GM23338 (cell line): Measurements from ENCODE around the gene ZBTB42. TPM values are rescaled to one million over a fixed set of nuclear protein-coding genes. Genes with fewer than 3 reads are reported as not detected.

Experiments
- ATAC-seq: fragments of 200-7000 bp; cut with Tn5 transposase; 3 replicates; pipeline ENCODE4 v1.9.1; 2020
- DNase-seq: peaks from one replicate; pipeline ENCODE4 v3.0.0-alpha.2; 2015; ENCODE audit warnings: low spot score
- H2AFZ ChIP-seq: fragments of 200-600 bp; sonication (generic); 2 replicates; pipeline ENCODE4 v1.8.0; 2016; ENCODE audit warnings: antibody characterized with exemption, mild to moderate bottlenecking, moderate library complexity
- H3F3A ChIP-seq: fragments of 200-600 bp; sonication (generic); replicated peaks from 2 replicates; pipeline ENCODE4 v1.8.0; 2017; ENCODE audit warnings: antibody characterized with exemption, mixed run types, low read depth
- H3K27ac ChIP-seq: fragments of 200-600 bp; sonication (generic); 2 replicates; pipeline ENCODE4 v1.6.1; 2016; ENCODE audit warnings: low read depth
- H3K27me3 ChIP-seq: fragments of 200-600 bp; sonication (generic); 2 replicates; pipeline ENCODE4 v1.8.0; 2016; ENCODE audit warnings: mild to moderate bottlenecking, mixed run types, moderate library complexity; ENCODE audit not compliant: insufficient read depth
- H3K36me3 ChIP-seq: fragments of 200-600 bp; sonication (generic); 2 replicates; pipeline ENCODE4 v1.8.0; 2016; ENCODE audit warnings: mild to moderate bottlenecking; ENCODE audit not compliant: insufficient read depth
- H3K4me1 ChIP-seq: fragments of 200-600 bp; sonication (generic); 2 replicates; pipeline ENCODE4 v1.8.0; 2016; ENCODE audit warnings: mild to moderate bottlenecking, moderate library complexity; ENCODE audit not compliant: insufficient read depth
- H3K4me2 ChIP-seq: fragments of 200-600 bp; sonication (generic); 2 replicates; pipeline ENCODE4 v1.7.1; 2017; ENCODE audit warnings: mixed run types
- H3K4me3 ChIP-seq: fragments of 200-600 bp; sonication (generic); 2 replicates; pipeline ENCODE4 v1.6.1; 2016; ENCODE audit warnings: mixed run types
- H3K79me2 ChIP-seq: fragments of 200-600 bp; sonication (generic); replicated peaks from 2 replicates; pipeline ENCODE4 v1.8.0; 2017; ENCODE audit warnings: mild to moderate bottlenecking; ENCODE audit not compliant: insufficient read depth
- H3K9me2 ChIP-seq: fragments of 200-600 bp; sonication (generic); 2 replicates; pipeline ENCODE4 v1.8.0; 2017; ENCODE audit not compliant: insufficient read depth
- H4K20me1 ChIP-seq: fragments of 200-600 bp; sonication (generic); replicated peaks from 2 replicates; pipeline ENCODE4 v1.8.0; 2017; ENCODE audit warnings: mild to moderate bottlenecking; ENCODE audit not compliant: insufficient read depth
- H3K27ac Mint-ChIP-seq: 2 replicates; pipeline ENCODE4 v1.8.0; 2020; ENCODE audit warnings: inconsistent platforms, mild to moderate bottlenecking, moderate library complexity, mixed read lengths
- H3K27me3 Mint-ChIP-seq: 3 replicates; pipeline ENCODE4 v1.8.0; 2022; ENCODE audit warnings: low read depth, mild to moderate bottlenecking, moderate library complexity, mixed read lengths, inconsistent platforms; ENCODE audit not compliant: insufficient read depth, poor library complexity
- H3K36me3 Mint-ChIP-seq: 3 replicates; pipeline ENCODE4 v1.8.0; 2021; ENCODE audit warnings: low read depth, mild to moderate bottlenecking, inconsistent platforms, moderate library complexity, mixed read lengths
- H3K4me1 Mint-ChIP-seq: 3 replicates; pipeline ENCODE4 v1.8.0; 2020; ENCODE audit warnings: mild to moderate bottlenecking, inconsistent platforms, mixed read lengths
- H3K4me3 Mint-ChIP-seq: 3 replicates; pipeline ENCODE4 v1.8.0; 2021; ENCODE audit warnings: moderate library complexity, mild to moderate bottlenecking, inconsistent platforms, mixed read lengths
- H3K9me3 Mint-ChIP-seq: 3 replicates; pipeline ENCODE4 v1.8.0; 2020; ENCODE audit warnings: moderate library complexity, mild to moderate bottlenecking, inconsistent platforms, mixed read lengths
- EZH2 ChIP-seq: fragments of 200-600 bp; sonication (generic); IDR thresholded peaks from one replicate; pipeline ENCODE4 v1.8.0; 2017; ENCODE audit warnings: antibody characterized with exemption, mild to moderate bottlenecking, low read depth; ENCODE audit not compliant: unreplicated experiment
- EZH2phosphoT487 ChIP-seq: fragments of 200-600 bp; sonication (generic); IDR thresholded peaks from one replicate; pipeline ENCODE4 v1.8.1; 2018; ENCODE audit warnings: antibody characterized with exemption; ENCODE audit not compliant: unreplicated experiment
- JUNB ChIP-seq: IDR thresholded peaks from one replicate; pipeline ENCODE4 v1.6.1; 2016; ENCODE audit warnings: antibody characterized with exemption; ENCODE audit not compliant: unreplicated experiment
- NANOG ChIP-seq: IDR thresholded peaks from 2 replicates; pipeline ENCODE4 v1.6.1; 2016; ENCODE audit warnings: antibody characterized with exemption, borderline replicate concordance
- POLR2AphosphoS5 ChIP-seq: IDR thresholded peaks from 2 replicates; pipeline ENCODE4 v1.6.1; 2016; ENCODE audit warnings: antibody characterized with exemption, low read depth
- STAT1 ChIP-seq: IDR thresholded peaks from one replicate; pipeline ENCODE4 v1.6.1; 2016; ENCODE audit warnings: antibody characterized with exemption; ENCODE audit not compliant: unreplicated experiment
- ZNF114 ChIP-seq: fragments of 250-450 bp; sonication (Bioruptor Pico); IDR thresholded peaks from 2 replicates; pipeline ENCODE4 v1.5.0; 2020; ENCODE audit warnings: mild to moderate bottlenecking, moderate library complexity
- ZNF331 ChIP-seq: fragments of 250-450 bp; sonication (Bioruptor Pico); IDR thresholded peaks from 2 replicates; pipeline ENCODE4 v1.5.0; 2020; ENCODE audit warnings: low read depth, mild to moderate bottlenecking, moderate library complexity
- polyA plus RNA-seq: library from polyadenylated mRNA; unstranded; fragments of >200 nt; fragmentation: Nextera tagmentation; extraction: Ambion mirVana; gene quantifications from 2 replicates; pipeline ENCODE4 v1.2.1, GENCODE V29; 2016
- total RNA-seq: library from RNA; depleted of rRNA; stranded (reverse); fragments of >200 nt; shearing (Covaris generic); gene quantifications from 2 replicates; pipeline ENCODE4 v1.2.3, GENCODE V29; 2014
- TF ChIP-seq, protein P1 (sequence below): IDR thresholded peaks from 2 replicates; pipeline ENCODE4 v1.6.1; 2016; ENCODE audit warnings: antibody characterized with exemption
- TF ChIP-seq, protein P2 (sequence below): fragments of 250-450 bp; sonication (Bioruptor Pico); IDR thresholded peaks from 2 replicates; pipeline ENCODE4 v1.5.0; 2020; ENCODE audit warnings: mild to moderate bottlenecking, moderate library complexity

The ZBTB42 gene
- total and polyA plus RNA-seq, 2 experiments from 2014 or later = 0.70 to 4.4 TPM

DNA sequence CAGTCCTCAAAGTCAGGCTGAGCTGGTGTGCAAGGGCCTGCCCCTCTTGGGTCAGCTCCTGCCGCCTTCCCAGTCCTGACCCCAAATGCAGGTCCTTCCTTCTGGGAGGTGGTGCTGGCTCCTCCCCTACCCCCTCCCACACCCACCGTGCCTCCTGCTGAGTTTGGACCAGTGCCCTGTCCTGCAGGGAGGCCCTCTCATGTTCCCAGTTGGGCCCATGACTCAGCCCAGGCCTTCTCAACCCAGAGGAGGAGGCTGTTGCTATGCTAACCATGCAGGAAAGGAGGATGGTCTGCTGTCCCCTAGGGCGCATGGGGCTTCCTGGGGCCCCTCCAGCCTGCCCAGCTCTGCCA lies 4.4 kb downstream of the ZBTB42 start:
- H3K36me3 ChIP-seq = no peaks in the 10 kb centered on the region
- H3K4me1 ChIP-seq = no peaks in the 10 kb centered on the region
- H2AFZ ChIP-seq = no peak overlapping the region
- no peak for ATAC-seq
- H3K9me3 Mint-ChIP-seq = peaks cover 11% of the 10 kb centered on the region
- no peaks in the 10 kb centered on the region for H3K79me2 ChIP-seq
- 0 out of 2 replicates have a peak, but pooled peaks cover 3% of the 10 kb centered on the region for H3K9me2 ChIP-seq
- H3K4me3 ChIP-seq = no peak overlapping the region
- peaks cover 40% of the 10 kb centered on the region for H3K27me3 Mint-ChIP-seq
- H3F3A ChIP-seq = no peaks in the 10 kb centered on the region
- peaks cover 20% of the 10 kb centered on the region for H3K27me3 ChIP-seq
- DNase-seq = no peak
- no peaks in the 10 kb centered on the region for H3K36me3 Mint-ChIP-seq
- H3K27ac ChIP-seq = no peak overlapping the region
- TF ChIP-seq POLR2AphosphoS5 (no peak), STAT1 (no peak), EZH2phosphoT487 (no peak), ZNF331 (no peak)
- TF ChIP-seq, protein P1, sequence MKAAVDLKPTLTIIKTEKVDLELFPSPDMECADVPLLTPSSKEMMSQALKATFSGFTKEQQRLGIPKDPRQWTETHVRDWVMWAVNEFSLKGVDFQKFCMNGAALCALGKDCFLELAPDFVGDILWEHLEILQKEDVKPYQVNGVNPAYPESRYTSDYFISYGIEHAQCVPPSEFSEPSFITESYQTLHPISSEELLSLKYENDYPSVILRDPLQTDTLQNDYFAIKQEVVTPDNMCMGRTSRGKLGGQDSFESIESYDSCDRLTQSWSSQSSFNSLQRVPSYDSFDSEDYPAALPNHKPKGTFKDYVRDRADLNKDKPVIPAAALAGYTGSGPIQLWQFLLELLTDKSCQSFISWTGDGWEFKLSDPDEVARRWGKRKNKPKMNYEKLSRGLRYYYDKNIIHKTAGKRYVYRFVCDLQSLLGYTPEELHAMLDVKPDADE = no peak
- no peak overlapping the region for H3K4me3 Mint-ChIP-seq
- H3K4me2 ChIP-seq = no peak overlapping the region
- no peak overlapping the region for H3K27ac Mint-ChIP-seq
- H3K4me1 Mint-ChIP-seq = 0 out of 3 replicates have a peak, but pooled peaks cover 4% of the 10 kb centered on the region
- H4K20me1 ChIP-seq = no peaks in the 10 kb centered on the region

DNA sequence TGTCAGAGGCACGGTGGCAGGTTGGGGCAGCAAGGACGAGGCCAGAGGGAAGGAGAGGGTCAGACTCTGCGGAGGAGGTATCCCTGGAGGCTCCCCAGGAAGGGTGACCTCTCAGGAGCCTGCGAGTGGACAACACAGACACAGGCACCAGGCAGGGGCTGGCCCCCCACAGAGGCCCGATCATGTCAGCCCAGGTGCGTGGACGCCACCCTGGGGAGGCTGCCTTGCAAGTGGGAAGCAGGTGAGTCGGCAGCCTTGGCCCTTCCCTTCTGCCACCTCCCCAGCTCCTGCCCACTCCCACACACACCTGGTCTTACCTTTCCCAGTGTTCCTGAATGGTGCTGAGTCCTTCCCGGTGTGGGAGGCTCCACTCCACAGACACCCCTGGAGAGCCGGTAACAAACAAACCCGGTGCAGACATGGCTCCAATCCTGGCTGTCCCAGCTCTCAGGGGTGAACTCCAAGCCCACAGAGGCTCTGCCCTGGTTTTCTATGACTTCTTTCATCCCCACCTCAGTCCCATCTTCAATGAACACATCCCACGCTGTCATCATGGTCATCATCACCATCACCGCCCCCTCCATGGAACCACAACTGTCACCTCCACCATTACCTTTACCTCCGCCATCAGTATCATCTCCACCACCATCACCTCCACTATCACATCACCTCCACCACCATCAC lies 5.2 kb downstream of the ZBTB42 start:
- ATAC-seq (no peak), DNase-seq (no peak)
- H3K4me3 ChIP-seq = no peak overlapping the region
- no peak overlapping the region for H3K27ac Mint-ChIP-seq
- H3F3A ChIP-seq = no peaks in the 10 kb centered on the region
- H3K36me3 ChIP-seq = no peaks in the 10 kb centered on the region
- H3K4me1 ChIP-seq = no peaks in the 10 kb centered on the region
- H3K4me3 Mint-ChIP-seq = no peak overlapping the region
- peaks cover 11% of the 10 kb centered on the region for H3K9me3 Mint-ChIP-seq
- 0 out of 3 replicates have a peak, but pooled peaks cover 4% of the 10 kb centered on the region for H3K4me1 Mint-ChIP-seq
- H2AFZ ChIP-seq = no peak overlapping the region
- no peak overlapping the region for H3K4me2 ChIP-seq
- H4K20me1 ChIP-seq = no peaks in the 10 kb centered on the region
- no peak overlapping the region for H3K27ac ChIP-seq
- no peaks in the 10 kb centered on the region for H3K36me3 Mint-ChIP-seq
- peaks cover 40% of the 10 kb centered on the region for H3K27me3 Mint-ChIP-seq
- 0 out of 2 replicates have a peak, but pooled peaks cover 3% of the 10 kb centered on the region for H3K9me2 ChIP-seq
- H3K27me3 ChIP-seq = peaks cover 17% of the 10 kb centered on the region
- no peaks in the 10 kb centered on the region for H3K79me2 ChIP-seq
- no peak for TF ChIP-seq JUNB
- no peak for TF ChIP-seq NANOG
- TF ChIP-seq, protein P1 = no peak
- TF ChIP-seq ZNF114 (CRISPR knock-in tag) = no peak
- TF ChIP-seq ZNF331 = no peak
- no peak for TF ChIP-seq POLR2AphosphoS5
- TF ChIP-seq, protein P2, sequence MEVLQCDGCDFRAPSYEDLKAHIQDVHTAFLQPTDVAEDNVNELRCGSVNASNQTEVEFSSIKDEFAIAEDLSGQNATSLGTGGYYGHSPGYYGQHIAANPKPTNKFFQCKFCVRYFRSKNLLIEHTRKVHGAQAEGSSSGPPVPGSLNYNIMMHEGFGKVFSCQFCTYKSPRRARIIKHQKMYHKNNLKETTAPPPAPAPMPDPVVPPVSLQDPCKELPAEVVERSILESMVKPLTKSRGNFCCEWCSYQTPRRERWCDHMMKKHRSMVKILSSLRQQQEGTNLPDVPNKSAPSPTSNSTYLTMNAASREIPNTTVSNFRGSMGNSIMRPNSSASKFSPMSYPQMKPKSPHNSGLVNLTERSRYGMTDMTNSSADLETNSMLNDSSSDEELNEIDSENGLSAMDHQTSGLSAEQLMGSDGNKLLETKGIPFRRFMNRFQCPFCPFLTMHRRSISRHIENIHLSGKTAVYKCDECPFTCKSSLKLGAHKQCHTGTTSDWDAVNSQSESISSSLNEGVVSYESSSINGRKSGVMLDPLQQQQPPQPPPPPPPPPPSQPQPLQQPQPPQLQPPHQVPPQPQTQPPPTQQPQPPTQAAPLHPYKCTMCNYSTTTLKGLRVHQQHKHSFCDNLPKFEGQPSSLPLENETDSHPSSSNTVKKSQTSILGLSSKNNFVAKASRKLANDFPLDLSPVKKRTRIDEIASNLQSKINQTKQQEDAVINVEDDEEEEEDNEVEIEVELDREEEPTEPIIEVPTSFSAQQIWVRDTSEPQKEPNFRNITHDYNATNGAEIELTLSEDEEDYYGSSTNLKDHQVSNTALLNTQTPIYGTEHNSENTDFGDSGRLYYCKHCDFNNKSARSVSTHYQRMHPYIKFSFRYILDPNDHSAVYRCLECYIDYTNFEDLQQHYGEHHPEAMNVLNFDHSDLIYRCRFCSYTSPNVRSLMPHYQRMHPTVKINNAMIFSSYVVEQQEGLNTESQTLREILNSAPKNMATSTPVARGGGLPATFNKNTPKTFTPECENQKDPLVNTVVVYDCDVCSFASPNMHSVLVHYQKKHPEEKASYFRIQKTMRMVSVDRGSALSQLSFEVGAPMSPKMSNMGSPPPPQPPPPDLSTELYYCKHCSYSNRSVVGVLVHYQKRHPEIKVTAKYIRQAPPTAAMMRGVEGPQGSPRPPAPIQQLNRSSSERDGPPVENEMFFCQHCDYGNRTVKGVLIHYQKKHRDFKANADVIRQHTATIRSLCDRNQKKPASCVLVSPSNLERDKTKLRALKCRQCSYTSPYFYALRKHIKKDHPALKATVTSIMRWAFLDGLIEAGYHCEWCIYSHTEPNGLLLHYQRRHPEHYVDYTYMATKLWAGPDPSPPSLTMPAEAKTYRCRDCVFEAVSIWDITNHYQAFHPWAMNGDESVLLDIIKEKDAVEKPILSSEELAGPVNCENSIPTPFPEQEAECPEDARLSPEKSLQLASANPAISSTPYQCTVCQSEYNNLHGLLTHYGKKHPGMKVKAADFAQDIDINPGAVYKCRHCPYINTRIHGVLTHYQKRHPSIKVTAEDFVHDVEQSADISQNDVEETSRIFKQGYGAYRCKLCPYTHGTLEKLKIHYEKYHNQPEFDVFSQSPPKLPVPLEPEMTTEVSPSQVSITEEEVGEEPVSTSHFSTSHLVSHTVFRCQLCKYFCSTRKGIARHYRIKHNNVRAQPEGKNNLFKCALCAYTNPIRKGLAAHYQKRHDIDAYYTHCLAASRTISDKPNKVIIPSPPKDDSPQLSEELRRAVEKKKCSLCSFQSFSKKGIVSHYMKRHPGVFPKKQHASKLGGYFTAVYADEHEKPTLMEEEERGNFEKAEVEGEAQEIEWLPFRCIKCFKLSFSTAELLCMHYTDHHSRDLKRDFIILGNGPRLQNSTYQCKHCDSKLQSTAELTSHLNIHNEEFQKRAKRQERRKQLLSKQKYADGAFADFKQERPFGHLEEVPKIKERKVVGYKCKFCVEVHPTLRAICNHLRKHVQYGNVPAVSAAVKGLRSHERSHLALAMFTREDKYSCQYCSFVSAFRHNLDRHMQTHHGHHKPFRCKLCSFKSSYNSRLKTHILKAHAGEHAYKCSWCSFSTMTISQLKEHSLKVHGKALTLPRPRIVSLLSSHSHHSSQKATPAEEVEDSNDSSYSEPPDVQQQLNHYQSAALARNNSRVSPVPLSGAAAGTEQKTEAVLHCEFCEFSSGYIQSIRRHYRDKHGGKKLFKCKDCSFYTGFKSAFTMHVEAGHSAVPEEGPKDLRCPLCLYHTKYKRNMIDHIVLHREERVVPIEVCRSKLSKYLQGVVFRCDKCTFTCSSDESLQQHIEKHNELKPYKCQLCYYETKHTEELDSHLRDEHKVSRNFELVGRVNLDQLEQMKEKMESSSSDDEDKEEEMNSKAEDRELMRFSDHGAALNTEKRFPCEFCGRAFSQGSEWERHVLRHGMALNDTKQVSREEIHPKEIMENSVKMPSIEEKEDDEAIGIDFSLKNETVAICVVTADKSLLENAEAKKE (CRISPR knock-in tag) = no peak
- TF ChIP-seq EZH2 = no peak
